ENCODE results near the gene FLYWCH1.

The FLYWCH1 gene

DNA sequence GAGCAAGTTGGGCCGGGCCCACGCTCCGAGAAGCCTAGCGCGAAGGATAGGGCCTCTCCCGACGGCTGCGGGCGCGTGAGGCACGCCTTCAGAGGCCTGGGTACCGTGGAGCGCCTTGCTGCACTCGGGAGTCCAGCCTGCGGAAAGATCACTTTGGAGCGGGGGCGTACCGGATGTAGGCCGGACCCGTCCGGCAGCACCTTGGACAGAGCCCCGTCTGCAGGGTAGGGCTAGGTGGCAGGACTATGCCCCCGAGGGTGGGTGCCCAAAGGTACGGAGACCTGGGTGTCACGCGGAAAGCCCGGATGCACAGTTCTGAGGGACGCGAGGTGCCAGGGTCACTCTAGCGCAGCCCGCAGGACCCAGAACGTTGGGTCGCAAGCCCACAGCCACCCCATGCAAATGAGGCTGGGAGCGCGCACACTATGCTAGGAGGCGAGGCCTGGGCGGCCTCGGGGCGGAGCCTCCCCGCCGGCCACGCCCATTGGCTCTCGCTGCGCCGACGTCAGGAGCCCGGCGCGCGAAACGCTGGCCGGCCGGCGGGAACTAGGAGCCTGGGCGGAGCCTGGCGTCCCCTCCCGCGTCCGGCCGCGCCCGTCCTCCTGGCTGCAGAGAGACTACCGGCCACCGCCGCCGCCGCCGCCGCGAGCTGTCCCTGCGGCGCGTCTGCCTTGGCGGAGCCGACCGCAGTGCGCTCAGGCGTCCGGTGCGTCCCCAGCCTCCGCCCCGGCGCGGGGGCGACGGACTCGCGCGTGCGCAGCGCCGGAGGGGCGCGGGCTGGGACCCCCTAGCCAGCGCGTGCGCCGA, 57.2 kb downstream of the FLYWCH1 start, which contains the start of gene PAQR4:
Gene PAQR4, plus strand, starts transcription at position 611 of the 807 bp plus-strand sequence. CDS start 327 bp downstream, outside the sequence.
- TF ChIP-seq, protein P1, sequence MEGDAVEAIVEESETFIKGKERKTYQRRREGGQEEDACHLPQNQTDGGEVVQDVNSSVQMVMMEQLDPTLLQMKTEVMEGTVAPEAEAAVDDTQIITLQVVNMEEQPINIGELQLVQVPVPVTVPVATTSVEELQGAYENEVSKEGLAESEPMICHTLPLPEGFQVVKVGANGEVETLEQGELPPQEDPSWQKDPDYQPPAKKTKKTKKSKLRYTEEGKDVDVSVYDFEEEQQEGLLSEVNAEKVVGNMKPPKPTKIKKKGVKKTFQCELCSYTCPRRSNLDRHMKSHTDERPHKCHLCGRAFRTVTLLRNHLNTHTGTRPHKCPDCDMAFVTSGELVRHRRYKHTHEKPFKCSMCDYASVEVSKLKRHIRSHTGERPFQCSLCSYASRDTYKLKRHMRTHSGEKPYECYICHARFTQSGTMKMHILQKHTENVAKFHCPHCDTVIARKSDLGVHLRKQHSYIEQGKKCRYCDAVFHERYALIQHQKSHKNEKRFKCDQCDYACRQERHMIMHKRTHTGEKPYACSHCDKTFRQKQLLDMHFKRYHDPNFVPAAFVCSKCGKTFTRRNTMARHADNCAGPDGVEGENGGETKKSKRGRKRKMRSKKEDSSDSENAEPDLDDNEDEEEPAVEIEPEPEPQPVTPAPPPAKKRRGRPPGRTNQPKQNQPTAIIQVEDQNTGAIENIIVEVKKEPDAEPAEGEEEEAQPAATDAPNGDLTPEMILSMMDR (IDR thresholded peaks at IDR 0.05; ENCODE audit: low read depth, low read length) = no peak
- peak within 1 kb of the TSS; percentile 47 for H3K4me3 ChIP-seq (ENCODE audit: low read depth, low read length)
- peak; percentile 85 for DNase-seq (ENCODE audit: low read depth, low spot score)
- in situ Hi-C loops (cut with HindIII; ENCODE audit: low sequenced_read_pairs) = no loop called here

DNA sequence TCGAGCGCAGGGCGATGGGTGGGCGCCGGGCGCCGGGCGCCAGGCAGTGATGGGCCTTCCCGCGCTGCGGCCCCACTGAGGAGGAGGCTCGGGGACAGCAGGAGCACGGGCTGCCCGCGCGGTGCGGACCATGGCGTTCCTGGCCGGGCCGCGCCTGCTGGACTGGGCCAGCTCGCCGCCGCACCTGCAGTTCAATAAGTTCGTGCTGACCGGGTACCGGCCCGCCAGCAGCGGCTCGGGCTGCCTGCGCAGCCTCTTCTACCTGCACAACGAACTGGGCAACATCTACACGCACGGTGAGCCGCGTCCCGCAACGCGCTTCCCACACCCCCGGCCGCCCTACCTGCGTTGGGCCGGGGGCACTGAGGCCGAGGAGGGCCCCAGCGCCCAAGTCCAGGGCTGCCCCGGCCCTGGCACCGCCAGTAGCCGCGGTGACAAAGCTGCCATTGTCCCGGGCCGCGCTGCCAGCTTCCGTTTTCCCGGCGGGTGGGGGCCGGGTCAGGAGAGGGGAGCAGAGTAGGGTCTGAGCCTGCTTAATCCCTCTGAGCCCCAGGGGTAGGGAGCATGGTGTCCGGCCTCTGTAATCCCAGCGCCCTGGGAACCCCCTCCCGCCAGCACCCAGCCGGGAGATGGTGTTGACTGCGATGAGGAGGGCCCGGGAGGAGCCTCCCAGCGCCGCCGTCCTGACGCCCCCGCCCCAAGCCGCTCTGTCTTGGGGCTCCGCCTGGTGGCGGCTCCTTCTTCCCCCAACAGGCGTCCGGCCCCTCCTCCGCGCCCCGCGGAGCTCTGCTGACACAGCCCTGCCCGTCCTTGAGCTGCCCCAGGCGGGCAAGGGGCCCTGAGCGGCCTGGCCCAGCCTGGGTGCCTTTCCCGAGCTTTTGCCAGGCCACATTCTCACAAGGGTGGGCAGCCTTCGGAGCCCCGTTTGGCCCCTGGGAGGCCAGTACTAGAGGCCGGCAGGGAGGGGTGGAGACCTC, 58.1 kb downstream of the FLYWCH1 start:
- TF ChIP-seq, protein P1 (IDR thresholded peaks at IDR 0.05; ENCODE audit: low read depth, low read length) = peak; percentile 49
- in situ Hi-C loops (cut with HindIII; ENCODE audit: low sequenced_read_pairs) = no loop called here
- peak overlapping the region; percentile 47 for H3K4me3 ChIP-seq (ENCODE audit: low read depth, low read length)
- DNase-seq (ENCODE audit: low read depth, low spot score) = peak; percentile 33

DNA sequence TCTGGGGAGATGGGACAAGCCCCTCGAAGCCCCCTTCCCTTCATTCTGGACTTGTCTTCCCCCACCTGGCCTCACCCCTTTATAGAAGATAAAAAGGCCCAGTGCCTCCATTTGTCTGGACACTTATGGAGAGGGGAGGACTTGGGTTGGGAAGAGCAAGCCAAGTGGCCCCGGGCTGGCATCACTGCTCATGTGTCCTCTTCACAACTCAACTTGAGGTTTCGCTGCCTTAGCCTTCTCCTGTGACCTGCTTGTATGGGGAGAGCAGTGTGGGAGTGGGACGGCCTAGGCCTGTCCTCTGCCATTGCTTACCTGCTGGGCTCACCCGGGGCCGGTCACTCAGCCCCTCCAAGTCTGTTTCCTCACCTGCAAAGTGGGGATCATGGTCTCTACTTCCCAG, 58.8 kb downstream of the FLYWCH1 start:
- TF ChIP-seq, protein P1 (IDR thresholded peaks at IDR 0.05; ENCODE audit: low read depth, low read length) = no peak
- H3K4me3 ChIP-seq (ENCODE audit: low read depth, low read length) = no peak overlapping the region
- in situ Hi-C loops (cut with HindIII; ENCODE audit: low sequenced_read_pairs) = no loop called here
- no peak for DNase-seq (ENCODE audit: low read depth, low spot score)

DNA sequence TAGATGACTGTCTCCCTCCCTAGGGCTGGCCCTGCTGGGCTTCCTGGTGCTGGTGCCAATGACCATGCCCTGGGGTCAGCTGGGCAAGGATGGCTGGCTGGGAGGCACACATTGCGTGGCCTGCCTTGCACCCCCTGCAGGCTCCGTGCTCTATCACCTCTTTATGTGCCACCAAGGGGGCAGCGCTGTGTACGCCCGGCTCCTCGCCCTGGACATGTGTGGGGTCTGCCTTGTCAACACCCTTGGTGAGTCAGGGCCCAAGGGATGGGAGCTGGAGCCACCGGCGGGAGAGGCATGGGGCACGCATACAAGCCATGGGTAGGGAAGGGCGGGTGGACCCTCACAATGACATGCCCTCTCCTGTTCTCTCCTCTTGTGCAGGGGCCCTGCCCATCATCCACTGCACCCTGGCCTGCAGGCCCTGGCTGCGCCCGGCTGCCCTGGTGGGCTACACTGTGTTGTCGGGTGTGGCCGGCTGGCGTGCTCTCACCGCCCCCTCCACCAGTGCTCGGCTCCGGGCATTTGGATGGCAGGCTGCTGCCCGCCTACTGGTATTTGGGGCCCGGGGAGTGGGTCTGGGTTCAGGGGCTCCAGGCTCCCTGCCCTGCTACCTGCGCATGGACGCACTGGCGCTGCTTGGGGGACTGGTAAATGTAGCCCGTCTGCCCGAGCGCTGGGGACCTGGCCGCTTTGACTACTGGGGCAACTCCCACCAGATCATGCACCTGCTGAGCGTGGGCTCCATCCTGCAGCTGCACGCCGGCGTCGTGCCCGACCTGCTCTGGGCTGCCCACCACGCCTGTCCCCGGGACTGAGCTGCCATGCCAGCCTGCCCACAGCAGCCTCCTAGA, 59.6 kb downstream of the FLYWCH1 start:
- H3K4me3 ChIP-seq (ENCODE audit: low read depth, low read length) = no peak overlapping the region
- no peak for DNase-seq (ENCODE audit: low read depth, low spot score)
- in situ Hi-C loops (cut with HindIII; ENCODE audit: low sequenced_read_pairs) = no loop called here
- TF ChIP-seq, protein P1 (IDR thresholded peaks at IDR 0.05; ENCODE audit: low read depth, low read length) = no peak

DNA sequence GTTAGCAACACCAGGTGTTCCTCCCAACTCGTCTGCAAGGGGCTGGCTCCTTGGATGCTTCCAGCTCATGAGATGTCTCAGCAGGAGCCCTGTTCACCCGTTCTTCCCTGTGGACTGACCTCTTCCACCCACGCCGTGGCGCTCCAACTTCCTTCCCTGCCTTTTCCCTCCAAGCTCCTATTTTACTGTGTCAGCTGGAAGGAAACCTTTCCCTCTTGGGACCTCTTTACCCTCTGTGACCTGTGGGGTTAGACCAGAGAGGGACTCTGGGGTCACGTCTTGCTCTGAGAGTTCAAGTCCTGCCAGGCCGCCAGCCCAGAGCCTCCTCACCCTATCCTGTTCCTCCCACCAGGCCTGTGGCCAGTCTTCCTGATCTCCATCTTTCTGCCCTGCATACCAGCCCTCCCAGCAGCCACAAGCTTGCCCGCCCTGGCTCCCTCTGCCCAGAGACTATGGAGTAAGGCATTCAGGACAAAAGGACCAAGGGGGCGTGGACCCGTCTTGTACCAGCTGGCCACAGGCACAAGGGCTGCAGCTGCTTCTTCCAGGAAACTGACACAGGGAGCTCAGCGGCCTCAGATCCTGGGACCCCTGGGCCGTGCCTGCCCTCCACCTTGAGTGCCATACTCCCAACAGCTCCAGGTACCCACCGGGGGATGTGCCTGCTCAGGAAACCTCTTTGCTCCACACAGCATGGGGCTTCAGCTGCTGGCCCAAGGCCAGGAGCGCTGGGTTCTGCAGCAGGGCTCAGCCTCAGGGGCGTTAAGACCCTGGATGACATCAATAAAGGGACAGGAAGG, 60.5 kb downstream of the FLYWCH1 start:
- in situ Hi-C loops (cut with HindIII; ENCODE audit: low sequenced_read_pairs) = no loop called here
- no peak for DNase-seq (ENCODE audit: low read depth, low spot score)
- TF ChIP-seq, protein P1 (IDR thresholded peaks at IDR 0.05; ENCODE audit: low read depth, low read length) = no peak
- H3K4me3 ChIP-seq (ENCODE audit: low read depth, low read length) = no peak overlapping the region

All from astrocyte of the spinal cord (primary cell).